CD4-positive, alpha-beta T cell (primary cell): ENCODE results near the gene MTMR12. TPM values are rescaled to one million over a fixed set of nuclear protein-coding genes. Genes with fewer than 3 reads are reported as not detected.
"Not testable (repeated sequence)": the region's sequence is repeated elsewhere in the genome, so short reads cannot be mapped to it uniquely, and the experiment has no call there.

Source experiments
- ATAC-seq: fragments of 200-7000 bp; cut with Tn5 transposase; one replicate; pipeline ENCODE4 v1.10.0; 2022; ENCODE audit warnings: mild to moderate bottlenecking; ENCODE audit not compliant: poor library complexity
- CTCF ChIA-PET: fragments of 350-600 bp; sonication (Branson Sonifier 250); formaldehyde crosslinking; loops from one replicate; lab custom pipeline; 2021; ENCODE audit warnings: antibody characterized with exemption, inconsistent platforms; lab: Charles Lee
- POLR2A ChIA-PET: fragments of 350-600 bp; sonication (Branson Sonifier 250); formaldehyde crosslinking; loops from one replicate; lab custom pipeline; 2021; ENCODE audit warnings: antibody characterized with exemption, inconsistent platforms; lab: Charles Lee
- DNase-seq, 14 experiments: peaks; one replicate each; pipeline ENCODE4 v3.0.0-alpha.2; 2013 to 2020; ENCODE audit warnings: mixed read lengths in 2 of 14
- H3K27ac ChIP-seq, 2 donors: one replicate each; pipeline versions ENCODE4 v1.5.1 to v1.7.0; 2013; ENCODE audit warnings: low read length in 2 of 2, low read depth in 1 of 2, mild to moderate bottlenecking in 1 of 2
- H3K27me3 ChIP-seq, 2 experiments: 1 replicate in 1 of 2; 2 replicates in 1 of 2; pipeline versions ENCODE4 v1.6.1 to v1.7.0; 2013; ENCODE audit warnings: low read length in 2 of 2, control low read depth in 1 of 2, mild to moderate bottlenecking in 1 of 2, moderate library complexity in 1 of 2; ENCODE audit not compliant: insufficient read depth in 2 of 2, control insufficient read depth in 1 of 2
- H3K36me3 ChIP-seq: one replicate; pipeline ENCODE4 v1.6.1; 2013; ENCODE audit warnings: low read length, control low read depth; ENCODE audit not compliant: insufficient read depth
- H3K4me1 ChIP-seq: one replicate; pipeline ENCODE4 v1.6.1; 2013; ENCODE audit warnings: low read length, control low read depth; ENCODE audit not compliant: insufficient read depth
- H3K4me3 ChIP-seq: one replicate; pipeline ENCODE4 v1.5.1; 2013; ENCODE audit warnings: mild to moderate bottlenecking, low read length, moderate library complexity
- H3K9me3 ChIP-seq, 2 experiments: 1 replicate in 1 of 2; 2 replicates in 1 of 2; pipeline versions ENCODE4 v1.6.1 to v1.7.0; 2013; ENCODE audit warnings: low read length in 2 of 2, mild to moderate bottlenecking in 2 of 2, control low read depth in 1 of 2, moderate library complexity in 1 of 2; ENCODE audit not compliant: control insufficient read depth in 1 of 2, insufficient read depth in 1 of 2
- H3K27ac Mint-ChIP-seq: one replicate; pipeline ENCODE4 v1.8.0; 2020; ENCODE audit warnings: mixed read lengths
- H3K27me3 Mint-ChIP-seq: one replicate; pipeline ENCODE4 v1.8.0; 2021; ENCODE audit warnings: mixed read lengths
- H3K36me3 Mint-ChIP-seq: one replicate; pipeline ENCODE4 v1.8.0; 2021; ENCODE audit warnings: low read depth, mixed read lengths
- H3K4me1 Mint-ChIP-seq: one replicate; pipeline ENCODE4 v1.8.0; 2021; ENCODE audit warnings: low read depth, mixed read lengths
- H3K4me3 Mint-ChIP-seq: one replicate; pipeline ENCODE4 v1.8.0; 2020; ENCODE audit warnings: mild to moderate bottlenecking, mixed read lengths
- H3K9me3 Mint-ChIP-seq: one replicate; pipeline ENCODE4 v1.8.0; 2020; ENCODE audit warnings: mixed read lengths
- intact Hi-C, 2 experiments: fragments of 100-400 bp; cut with DNase I in 1 of 2; cut with micrococcal nuclease in 1 of 2; formaldehyde crosslinking; loops; one replicate each; pipeline versions ENCODE4 v1.15.1 to v1.9.0; 2023 to 2025; cut with DNase I, micrococcal nuclease
- total RNA-seq, 174 experiments: library from RNA in 2 of 174; stranded (reverse) in 2 of 174; gene quantifications; one replicate each; pipeline ENCODE4 v1.2.3 and lab custom pipeline; 2021 to 2026
- TF ChIP-seq, protein P1 (sequence below): fragments of 200-600 bp; IDR thresholded peaks from one replicate; pipeline ENCODE4 v1.8.0; 2022; ENCODE audit warnings: antibody characterized with exemption, mild to moderate bottlenecking

MTMR12 gene
- total RNA-seq, 2 experiments from 2014 or later = 15.9 to 18.3 TPM

DNA sequence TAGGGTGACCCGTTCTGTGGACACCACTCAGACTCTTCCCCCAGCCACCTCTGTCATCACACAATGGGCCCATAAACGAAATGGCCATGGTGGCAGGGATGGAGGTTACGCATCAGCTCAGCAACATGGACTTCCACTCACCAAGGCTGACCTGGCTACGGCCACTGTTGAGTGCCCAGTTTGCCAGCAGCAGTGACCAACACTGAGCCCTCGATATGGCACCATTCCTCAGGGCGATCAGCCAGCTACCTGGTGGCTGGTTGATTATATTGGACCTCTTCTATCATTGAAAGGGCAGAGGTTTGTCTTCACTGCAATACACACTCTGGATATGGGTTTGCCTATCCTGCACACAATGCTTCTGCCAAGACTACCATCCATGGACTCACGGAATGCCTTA, 21.1 kb downstream of the MTMR12 start:
- peaks cover 57% of the 10 kb centered on the region for H3K36me3 Mint-ChIP-seq
- H3K9me3 Mint-ChIP-seq = no peaks in the 10 kb centered on the region
- H3K4me1 Mint-ChIP-seq = peaks cover 52% of the 10 kb centered on the region

DNA sequence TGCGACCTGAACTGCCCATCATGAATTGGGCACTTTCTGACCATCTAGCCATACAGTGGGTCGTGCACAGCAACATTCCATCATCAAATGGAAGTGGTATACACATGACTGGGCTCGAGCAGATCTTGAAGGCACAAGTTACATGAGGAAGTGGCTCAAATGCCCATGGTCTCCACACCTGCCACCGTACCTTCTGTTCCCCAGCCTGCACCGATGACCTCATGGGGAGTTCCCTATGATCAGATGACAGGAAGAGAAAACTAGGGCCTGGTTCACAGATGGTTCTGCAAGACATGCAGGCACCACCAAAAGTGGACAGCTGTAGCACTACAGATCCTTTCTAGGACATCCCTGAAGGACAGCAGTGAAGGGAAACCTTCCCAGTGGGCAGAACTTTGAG, 21.8 kb downstream of the MTMR12 start:
- Histone ChIP-seq H3K4me3 (no peak overlapping the region), H3K27me3 (no peaks in the 10 kb centered on the region), H3K9me3 (no peaks in the 10 kb centered on the region), H3K36me3 (peaks cover 16% of the 10 kb centered on the region), H3K27ac (no peak overlapping the region), H3K4me1 (no peaks in the 10 kb centered on the region)
- Mint-ChIP-seq H3K27ac (no peak overlapping the region), H3K9me3 (no peaks in the 10 kb centered on the region), H3K4me3 (no peak overlapping the region), H3K4me1 (peaks cover 54% of the 10 kb centered on the region), H3K27me3 (no peaks in the 10 kb centered on the region), H3K36me3 (peaks cover 53% of the 10 kb centered on the region)
- no peak for DNase-seq
- ATAC-seq = no peak
- ChIA-PET CTCF (no interaction called here), POLR2A (no interaction called here)
- TF ChIP-seq, protein P1, sequence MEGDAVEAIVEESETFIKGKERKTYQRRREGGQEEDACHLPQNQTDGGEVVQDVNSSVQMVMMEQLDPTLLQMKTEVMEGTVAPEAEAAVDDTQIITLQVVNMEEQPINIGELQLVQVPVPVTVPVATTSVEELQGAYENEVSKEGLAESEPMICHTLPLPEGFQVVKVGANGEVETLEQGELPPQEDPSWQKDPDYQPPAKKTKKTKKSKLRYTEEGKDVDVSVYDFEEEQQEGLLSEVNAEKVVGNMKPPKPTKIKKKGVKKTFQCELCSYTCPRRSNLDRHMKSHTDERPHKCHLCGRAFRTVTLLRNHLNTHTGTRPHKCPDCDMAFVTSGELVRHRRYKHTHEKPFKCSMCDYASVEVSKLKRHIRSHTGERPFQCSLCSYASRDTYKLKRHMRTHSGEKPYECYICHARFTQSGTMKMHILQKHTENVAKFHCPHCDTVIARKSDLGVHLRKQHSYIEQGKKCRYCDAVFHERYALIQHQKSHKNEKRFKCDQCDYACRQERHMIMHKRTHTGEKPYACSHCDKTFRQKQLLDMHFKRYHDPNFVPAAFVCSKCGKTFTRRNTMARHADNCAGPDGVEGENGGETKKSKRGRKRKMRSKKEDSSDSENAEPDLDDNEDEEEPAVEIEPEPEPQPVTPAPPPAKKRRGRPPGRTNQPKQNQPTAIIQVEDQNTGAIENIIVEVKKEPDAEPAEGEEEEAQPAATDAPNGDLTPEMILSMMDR = no peak
- intact Hi-C loops = no loop called here

More for the DNA sequence above, 21.1 kb downstream of the MTMR12 start:
- Histone ChIP-seq H3K36me3 (peaks cover 22% of the 10 kb centered on the region), H3K9me3 (no peaks in the 10 kb centered on the region), H3K4me1 (no peaks in the 10 kb centered on the region), H3K27me3 (no peaks in the 10 kb centered on the region), H3K27ac (no peak overlapping the region), H3K4me3 (no peak overlapping the region)
- H3K27ac Mint-ChIP-seq = no peak overlapping the region
- TF ChIP-seq, protein P1 = no peak
- ChIA-PET CTCF (no interaction called here), POLR2A (no interaction called here)
- ATAC-seq (no peak), DNase-seq (no peak)
- H3K4me3 Mint-ChIP-seq = no peak overlapping the region
- H3K27me3 Mint-ChIP-seq = no peaks in the 10 kb centered on the region
- intact Hi-C loops = no loop called here

DNA sequence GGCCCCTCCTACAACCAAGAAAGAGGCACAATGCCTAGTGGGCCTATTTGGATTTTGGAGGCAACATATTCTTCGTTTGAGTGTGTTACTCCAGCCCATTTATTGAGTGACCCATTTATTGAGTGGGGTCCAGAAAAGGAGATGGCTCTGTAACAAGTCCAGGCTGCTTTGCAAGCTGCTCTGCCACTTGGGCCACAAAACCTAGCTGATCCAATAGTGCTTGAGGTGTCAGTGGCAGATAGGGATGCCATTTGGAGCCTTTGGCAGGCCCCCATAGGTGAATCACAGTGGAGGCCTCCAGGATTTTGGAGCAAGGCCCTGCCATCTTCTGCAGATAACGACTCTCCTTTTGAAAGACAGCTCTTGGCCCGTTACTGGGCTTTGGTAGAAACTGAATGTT, 22.2 kb downstream of the MTMR12 start:
- H3K27ac Mint-ChIP-seq, CTCF ChIA-PET, POLR2A ChIA-PET: not testable (repeated sequence)

DNA sequence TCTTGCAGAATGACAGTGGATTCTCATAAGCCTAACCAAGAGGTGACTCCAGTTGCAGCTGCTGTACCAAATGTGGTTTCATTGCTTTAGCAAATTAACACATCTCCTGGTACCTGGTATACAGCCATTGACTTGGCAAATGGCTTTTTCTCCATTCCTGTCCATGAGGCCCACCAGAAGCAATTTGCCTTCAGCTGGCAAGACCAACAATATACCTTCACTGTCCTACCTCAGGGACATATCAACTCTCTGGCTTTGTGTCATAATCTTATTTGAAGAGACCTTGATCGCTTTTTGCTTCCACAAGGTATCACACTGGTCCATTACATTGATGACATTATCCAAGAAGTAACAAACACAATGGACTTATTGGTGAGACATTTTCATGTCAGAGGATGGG, 22.8 kb downstream of the MTMR12 start:
- H3K4me1 ChIP-seq, CTCF ChIA-PET, H3K4me3 Mint-ChIP-seq, H3K9me3 Mint-ChIP-seq, H3K27me3 ChIP-seq, DNase-seq, H3K27ac Mint-ChIP-seq, ATAC-seq, H3K9me3 ChIP-seq, H3K27me3 Mint-ChIP-seq, H3K27ac ChIP-seq, intact Hi-C loops, H3K4me3 ChIP-seq, POLR2A ChIA-PET: not testable (repeated sequence)
- peaks cover 60% of the 10 kb centered on the region for H3K4me1 Mint-ChIP-seq
- peaks cover 11% of the 10 kb centered on the region for H3K36me3 ChIP-seq
- H3K36me3 Mint-ChIP-seq = peaks cover 45% of the 10 kb centered on the region

More for the DNA sequence above, 22.2 kb downstream of the MTMR12 start:
- H3K4me1 Mint-ChIP-seq = peaks cover 57% of the 10 kb centered on the region
- H3K9me3 Mint-ChIP-seq, ATAC-seq, H3K27me3 ChIP-seq, H3K27me3 Mint-ChIP-seq, H3K4me3 Mint-ChIP-seq, H3K4me3 ChIP-seq, DNase-seq, H3K4me1 ChIP-seq, H3K27ac ChIP-seq, H3K9me3 ChIP-seq, intact Hi-C loops: not testable (repeated sequence)
- H3K36me3 ChIP-seq = peaks cover 15% of the 10 kb centered on the region
- H3K36me3 Mint-ChIP-seq = peaks cover 50% of the 10 kb centered on the region

DNA sequence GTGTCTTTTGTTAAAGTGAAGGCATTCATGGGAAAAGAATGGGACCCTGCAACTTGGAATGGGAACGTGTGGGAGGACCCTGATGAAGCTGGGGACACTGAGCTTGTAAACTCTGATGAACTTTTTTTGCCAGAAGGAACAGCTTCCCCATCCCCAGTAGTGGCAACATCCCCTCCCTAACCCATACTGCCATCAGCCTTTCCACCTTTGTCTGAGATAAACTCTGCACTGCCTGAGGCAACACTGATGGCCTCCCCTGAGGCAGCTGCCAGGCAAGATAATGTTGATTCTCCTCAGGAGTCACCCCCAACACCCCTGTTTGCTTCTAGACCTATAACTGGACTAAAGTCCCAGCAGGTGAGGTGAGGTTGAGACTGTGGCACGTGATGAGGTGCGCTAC, 24.6 kb downstream of the MTMR12 start:
- H3K9me3 Mint-ChIP-seq, H3K27me3 Mint-ChIP-seq, H3K9me3 ChIP-seq, CTCF ChIA-PET, H3K4me3 Mint-ChIP-seq, H3K27ac ChIP-seq, DNase-seq, H3K4me1 ChIP-seq, H3K4me3 ChIP-seq, intact Hi-C loops, ATAC-seq, H3K36me3 ChIP-seq, H3K27me3 ChIP-seq: not testable (repeated sequence)
- Mint-ChIP-seq H3K27ac (peak overlapping the region; percentile 10), H3K4me1 (peaks cover 62% of the 10 kb centered on the region), H3K36me3 (peaks cover 27% of the 10 kb centered on the region)
- POLR2A ChIA-PET = interaction anchor here (0.7 kb wide), 1 partner anchor 93 kb away, joined by 3 read pairs; no protein-coding TSS in a partner anchor

DNA sequence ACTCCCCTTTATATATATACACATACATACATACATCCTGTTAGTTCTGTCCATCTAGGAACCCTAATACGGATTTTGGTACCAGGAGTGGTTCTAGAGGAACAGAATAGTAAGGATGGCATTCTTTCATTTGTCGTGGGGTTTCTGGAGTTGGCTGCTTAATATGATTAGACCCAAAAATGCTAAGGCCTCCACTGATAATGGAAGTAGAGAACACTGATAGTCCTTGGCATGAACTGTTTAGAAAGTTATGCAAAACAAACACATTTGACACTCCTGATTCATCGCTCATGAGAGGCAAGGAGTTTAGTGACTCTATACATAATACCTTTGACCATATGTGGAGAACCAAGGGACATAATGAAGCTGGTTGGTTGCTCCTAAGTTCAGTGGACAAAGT, 25.2 kb downstream of the MTMR12 start:
- H3K9me3 ChIP-seq, H3K36me3 ChIP-seq, H3K27me3 Mint-ChIP-seq, H3K27ac ChIP-seq, H3K9me3 Mint-ChIP-seq, H3K4me3 Mint-ChIP-seq, POLR2A ChIA-PET, H3K27me3 ChIP-seq, ATAC-seq, H3K4me1 ChIP-seq, H3K27ac Mint-ChIP-seq, intact Hi-C loops, CTCF ChIA-PET, H3K4me3 ChIP-seq, DNase-seq: not testable (repeated sequence)
- Mint-ChIP-seq H3K36me3 (peaks cover 24% of the 10 kb centered on the region), H3K4me1 (peaks cover 58% of the 10 kb centered on the region)
